RWPE2 (cell line): Measurements from ENCODE around the gene RIPK3.

Experiments
- ATAC-seq: fragments of 200-7000 bp; cut with Tn5 transposase; 3 replicates; pipeline ENCODE4 v1.9.1; 2021; ENCODE audit warnings: low read depth
- DNase-seq: peaks from one replicate; pipeline ENCODE4 v3.0.0-alpha.2; 2020; ENCODE audit warnings: low spot score
- H3K27ac ChIP-seq: fragments of 450-650 bp; 2 replicates; pipeline ENCODE4 v1.5.1; 2017; ENCODE audit warnings: mild to moderate bottlenecking; ENCODE audit not compliant: poor library complexity, severe bottlenecking
- H3K27me3 ChIP-seq: fragments of 250-450 bp; sonication (Bioruptor Pico); 2 replicates; pipeline ENCODE4 v1.5.1; 2021; ENCODE audit warnings: mild to moderate bottlenecking, moderate library complexity; ENCODE audit not compliant: insufficient read depth, poor library complexity, severe bottlenecking
- H3K36me3 ChIP-seq: fragments of 250-450 bp; sonication (Bioruptor Pico); 2 replicates; pipeline ENCODE4 v1.5.1; 2020; ENCODE audit warnings: low read depth, mild to moderate bottlenecking, moderate library complexity
- H3K4me1 ChIP-seq: fragments of 250-450 bp; sonication (Bioruptor Pico); 2 replicates; pipeline ENCODE4 v1.5.1; 2021; ENCODE audit warnings: mild to moderate bottlenecking, moderate library complexity; ENCODE audit not compliant: insufficient read depth, poor library complexity, severe bottlenecking
- H3K4me3 ChIP-seq: fragments of 250-450 bp; sonication (Bioruptor Pico); 2 replicates; pipeline ENCODE4 v1.5.1; 2021; ENCODE audit warnings: mild to moderate bottlenecking, moderate library complexity; ENCODE audit not compliant: severe bottlenecking
- H3K9me3 ChIP-seq: fragments of 250-450 bp; sonication (Bioruptor Pico); 2 replicates; pipeline ENCODE4 v1.5.1; 2021; ENCODE audit warnings: mild to moderate bottlenecking, moderate library complexity; ENCODE audit not compliant: severe bottlenecking
- CTCF ChIP-seq: fragments of 450-650 bp; IDR thresholded peaks from one replicate; pipeline ENCODE4 v1.5.1; 2017; ENCODE audit warnings: mild to moderate bottlenecking, moderate library complexity; ENCODE audit not compliant: poor library complexity, severe bottlenecking

RIPK3 gene

GRCh38 chr14:24343795-24344660, 4.2 kb upstream of the RIPK3 start:
- no peak for TF ChIP-seq CTCF
- ATAC-seq: no peak
- no peak for DNase-seq
- H3K9me3 ChIP-seq: no peaks in the 10 kb centered on the region
- no peak overlapping the region for H3K4me3 ChIP-seq
- no peak overlapping the region for H3K27ac ChIP-seq
- H3K36me3 ChIP-seq: no peaks in the 10 kb centered on the region
- H3K4me1 ChIP-seq: no peaks in the 10 kb centered on the region
- no peaks in the 10 kb centered on the region for H3K27me3 ChIP-seq

GRCh38 chr14:24342889-24343288, 3.1 kb upstream of the RIPK3 start:
- DNase-seq: no peak
- H3K27ac ChIP-seq: no peak overlapping the region
- no peaks in the 10 kb centered on the region for H3K27me3 ChIP-seq
- H3K9me3 ChIP-seq: no peaks in the 10 kb centered on the region
- no peak for ATAC-seq
- H3K36me3 ChIP-seq: no peaks in the 10 kb centered on the region
- H3K4me3 ChIP-seq: no peak overlapping the region
- H3K4me1 ChIP-seq: no peaks in the 10 kb centered on the region
- no peak for TF ChIP-seq CTCF

- Histone ChIP-seq H3K27ac (no peak overlapping the region), H3K36me3 (no peaks in the 10 kb centered on the region), H3K9me3 (no peaks in the 10 kb centered on the region), H3K27me3 (no peaks in the 10 kb centered on the region), H3K4me1 (no peaks in the 10 kb centered on the region), H3K4me3 (no peak overlapping the region)
- ATAC-seq (no peak), DNase-seq (no peak)
- TF ChIP-seq CTCF: no peak
These were observed 815 bp upstream of the RIPK3 start for GRCh38 chr14:24340606-24341005.

- Histone ChIP-seq H3K9me3 (no peaks in the 10 kb centered on the region), H3K36me3 (no peaks in the 10 kb centered on the region), H3K27me3 (peaks cover 13% of the 10 kb centered on the region), H3K4me1 (peaks cover 2% of the 10 kb centered on the region), H3K4me3 (no peak overlapping the region), H3K27ac (no peak overlapping the region)
- no peak for TF ChIP-seq CTCF
- DNase-seq (no peak), ATAC-seq (no peak)
These were observed 948 bp downstream of the RIPK3 start for GRCh38 chr14:24338843-24339242.

GRCh38 chr14:24337824-24338175, 2.0 kb downstream of the RIPK3 start:
- Histone ChIP-seq H3K36me3 (no peaks in the 10 kb centered on the region), H3K27me3 (peaks cover 22% of the 10 kb centered on the region), H3K27ac (no peak overlapping the region), H3K9me3 (no peaks in the 10 kb centered on the region), H3K4me3 (no peak overlapping the region), H3K4me1 (peaks cover 3% of the 10 kb centered on the region)
- ATAC-seq: no peak
- no peak for TF ChIP-seq CTCF
- DNase-seq: no peak
